Fibroblast of mammary gland (primary cell): ENCODE data around the gene MPND.
"Not testable (repeated sequence)": the region's sequence is repeated elsewhere in the genome, so short reads cannot be mapped to it uniquely, and the experiment has no call there.

Experiments
- DNase-seq: peaks from one replicate; pipeline ENCODE4 v3.0.0-alpha.2; 2010; ENCODE audit warnings: low read depth
- H3K4me3 ChIP-seq: 2 replicates; pipeline ENCODE4 v1.5.1; 2011; ENCODE audit warnings: low read depth, mild to moderate bottlenecking, low read length, moderate library complexity; ENCODE audit not compliant: control insufficient read depth
- TF ChIP-seq, protein P1 (sequence below): conservative IDR thresholded peaks from 2 replicates; pipeline ENCODE4 v1.5.1; 2011; ENCODE audit warnings: low read depth, low read length, inconsistent platforms; ENCODE audit not compliant: control insufficient read depth, insufficient read depth

Gene MPND

DNA sequence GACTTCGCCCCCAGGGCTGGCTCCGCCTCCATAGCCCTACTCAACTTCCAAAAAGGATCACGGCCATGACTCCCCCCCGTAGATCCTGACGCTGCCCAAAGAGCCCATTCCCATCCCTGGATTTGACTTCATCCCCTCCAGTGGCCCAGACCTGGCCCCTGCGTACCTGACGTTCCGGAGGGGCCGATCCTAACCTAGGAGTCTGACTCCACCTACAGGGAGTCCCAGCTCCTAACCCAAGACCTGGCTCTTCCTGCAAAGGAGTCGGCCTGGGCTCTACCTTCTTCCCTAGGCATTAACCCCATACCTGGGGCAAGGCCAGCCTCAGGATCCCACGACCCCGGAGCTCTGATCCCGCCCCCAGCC lies 15.5 kb upstream of the MPND start:
- TF ChIP-seq, protein P1, sequence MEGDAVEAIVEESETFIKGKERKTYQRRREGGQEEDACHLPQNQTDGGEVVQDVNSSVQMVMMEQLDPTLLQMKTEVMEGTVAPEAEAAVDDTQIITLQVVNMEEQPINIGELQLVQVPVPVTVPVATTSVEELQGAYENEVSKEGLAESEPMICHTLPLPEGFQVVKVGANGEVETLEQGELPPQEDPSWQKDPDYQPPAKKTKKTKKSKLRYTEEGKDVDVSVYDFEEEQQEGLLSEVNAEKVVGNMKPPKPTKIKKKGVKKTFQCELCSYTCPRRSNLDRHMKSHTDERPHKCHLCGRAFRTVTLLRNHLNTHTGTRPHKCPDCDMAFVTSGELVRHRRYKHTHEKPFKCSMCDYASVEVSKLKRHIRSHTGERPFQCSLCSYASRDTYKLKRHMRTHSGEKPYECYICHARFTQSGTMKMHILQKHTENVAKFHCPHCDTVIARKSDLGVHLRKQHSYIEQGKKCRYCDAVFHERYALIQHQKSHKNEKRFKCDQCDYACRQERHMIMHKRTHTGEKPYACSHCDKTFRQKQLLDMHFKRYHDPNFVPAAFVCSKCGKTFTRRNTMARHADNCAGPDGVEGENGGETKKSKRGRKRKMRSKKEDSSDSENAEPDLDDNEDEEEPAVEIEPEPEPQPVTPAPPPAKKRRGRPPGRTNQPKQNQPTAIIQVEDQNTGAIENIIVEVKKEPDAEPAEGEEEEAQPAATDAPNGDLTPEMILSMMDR, result no peak
- no peak for DNase-seq
- peak overlapping the region; percentile 36 for H3K4me3 ChIP-seq

DNA sequence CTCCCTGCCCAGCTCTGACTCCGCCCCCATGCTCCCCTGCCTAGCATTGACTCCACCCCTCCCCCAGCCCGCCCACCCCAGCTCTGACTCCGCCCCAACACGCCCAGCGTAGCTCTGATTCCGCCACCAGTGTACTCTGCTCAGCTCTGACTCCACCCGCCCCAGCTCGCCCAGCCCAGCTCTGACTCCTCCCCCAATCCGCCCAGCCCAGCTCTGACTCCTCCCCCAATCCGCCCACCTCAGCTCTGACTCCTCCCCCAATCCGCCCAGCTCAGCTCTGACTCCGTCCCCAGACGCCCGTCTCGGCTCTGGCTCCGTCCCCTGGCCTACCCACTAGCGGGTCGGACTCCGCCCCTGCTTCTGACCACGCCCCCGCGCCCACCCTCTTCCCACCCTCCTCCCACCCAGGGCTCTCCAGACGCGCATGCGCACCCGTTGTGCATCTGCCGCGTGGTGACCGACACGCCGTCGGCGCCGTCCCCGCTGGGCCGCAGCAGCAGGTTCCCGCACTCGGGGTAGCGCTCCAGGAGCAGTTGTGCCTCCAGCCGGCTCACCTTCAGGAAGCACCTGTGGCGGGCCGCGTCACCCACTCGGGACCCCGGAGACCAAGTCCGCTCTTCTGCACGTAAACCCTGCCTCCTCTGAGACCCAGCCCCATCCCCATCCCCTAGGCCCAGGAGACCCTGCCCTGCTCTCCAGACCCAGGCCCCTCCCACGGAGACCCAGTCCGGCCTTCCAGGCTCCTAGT lies 14.9 kb upstream of the MPND start:
- DNase-seq, result peak; percentile 93
- H3K4me3 ChIP-seq, result peak overlapping the region; percentile 58
- TF ChIP-seq, protein P1, result no peak

DNA sequence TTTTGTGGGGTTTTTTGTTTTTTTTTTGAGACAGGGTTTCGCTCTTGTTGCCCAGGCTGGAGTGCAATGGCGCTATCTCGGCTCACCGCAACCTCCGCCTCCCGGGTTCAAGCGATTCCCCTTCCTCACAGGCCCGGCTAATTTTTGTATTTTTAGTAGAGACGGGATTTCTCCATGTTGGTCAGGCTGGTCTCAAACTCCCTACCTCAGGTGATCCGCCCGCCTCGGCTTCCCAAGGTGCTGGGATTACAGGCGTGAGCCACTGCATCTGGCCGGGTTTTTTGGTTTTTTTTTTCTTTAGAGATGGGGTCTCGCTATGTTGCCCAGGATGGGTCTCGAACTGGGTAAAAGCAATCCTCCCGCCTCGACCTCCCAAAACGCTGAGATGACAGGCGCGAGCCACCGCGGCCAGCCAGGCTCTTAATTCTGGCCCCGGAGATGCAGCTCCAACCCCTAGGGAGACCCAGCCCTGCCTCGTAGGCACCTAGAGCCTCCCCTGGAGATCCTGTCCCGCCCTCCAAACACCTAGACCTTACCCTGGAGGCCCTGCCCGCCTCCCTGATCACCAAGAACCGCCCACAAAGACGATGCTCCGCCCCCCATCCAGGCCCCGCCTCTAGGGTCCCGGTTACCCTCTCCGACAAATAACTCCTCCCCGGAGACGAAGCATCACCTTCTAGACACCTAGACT lies 14.2 kb upstream of the MPND start:
- not testable (repeated sequence) for DNase-seq
- H3K4me3 ChIP-seq, result peak overlapping the region; percentile 58

DNA sequence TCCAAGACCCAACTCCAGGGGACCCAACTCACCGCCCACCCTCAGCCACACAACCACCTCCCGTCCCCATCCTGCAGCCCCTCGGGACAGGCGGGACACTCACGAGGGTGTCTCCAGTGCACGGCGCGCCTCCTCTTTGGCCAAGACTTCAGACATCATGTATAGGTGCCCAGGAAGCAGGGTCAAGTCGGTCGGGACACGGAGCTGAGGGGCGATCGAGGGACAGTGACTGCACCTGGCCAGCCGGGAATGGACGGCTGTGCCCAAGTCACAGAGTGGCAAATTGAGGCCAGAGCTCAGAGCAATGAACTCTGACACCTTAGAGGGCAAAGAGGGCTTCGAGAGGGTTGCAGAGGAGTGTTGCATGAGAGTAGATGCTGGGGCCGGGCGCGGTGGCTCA lies 13.5 kb upstream of the MPND start:
- no peak overlapping the region for H3K4me3 ChIP-seq
- TF ChIP-seq, protein P1, result no peak
- DNase-seq, result no peak

DNA sequence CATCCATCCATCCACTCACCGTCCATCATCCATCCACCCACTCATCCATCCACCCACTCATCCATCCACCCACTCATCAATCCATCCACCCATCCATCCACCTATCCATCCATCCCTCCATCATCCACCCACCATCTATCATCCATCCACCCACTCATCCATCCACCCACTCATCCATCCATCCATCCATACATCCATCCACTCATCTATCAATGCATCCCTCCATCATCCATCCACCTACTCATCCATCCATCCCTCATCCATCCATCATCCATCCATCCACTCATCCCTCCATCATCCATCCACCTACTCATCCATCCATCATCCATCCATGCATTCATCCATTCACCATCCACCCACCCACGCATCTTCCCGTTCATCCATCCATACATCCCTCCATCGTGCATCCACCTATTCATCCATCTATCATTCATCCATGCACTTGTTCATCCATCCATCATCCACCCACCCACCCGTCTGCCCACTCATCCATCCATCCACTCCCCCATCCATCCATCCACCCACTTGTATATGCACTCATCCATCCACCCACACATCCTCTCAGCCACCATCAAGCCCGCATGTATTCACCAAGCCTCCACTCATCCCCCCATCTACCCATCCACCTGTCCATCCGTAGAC lies 8.3 kb upstream of the MPND start:
- no peak overlapping the region for H3K4me3 ChIP-seq
- DNase-seq, result no peak
- TF ChIP-seq, protein P1, result no peak

DNA sequence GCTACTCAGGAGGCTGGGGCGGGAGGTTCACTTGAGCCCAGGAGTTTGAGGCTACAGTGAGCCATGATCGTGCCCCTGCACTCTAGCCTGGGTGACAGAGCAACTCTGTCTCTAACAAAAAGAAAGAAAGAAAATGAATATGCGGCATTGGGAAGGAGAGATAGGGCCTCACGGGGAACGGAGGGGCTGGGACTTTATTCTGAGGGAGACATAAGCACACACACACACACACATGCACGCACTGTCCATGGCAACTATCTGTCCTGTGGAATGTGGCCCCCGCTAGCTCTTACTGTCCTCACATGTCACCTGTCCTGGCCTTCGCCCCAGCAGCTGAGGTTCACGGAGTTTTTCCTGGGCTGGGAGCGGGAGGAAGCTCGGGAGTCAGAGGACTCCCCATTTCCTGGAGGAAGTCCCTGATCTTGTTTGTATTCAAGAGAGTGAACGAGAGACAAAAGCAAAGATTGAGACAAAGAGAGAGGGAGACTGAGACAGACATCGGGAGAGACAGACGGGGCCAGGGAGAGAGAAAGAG lies 5.4 kb upstream of the MPND start:
- no peak for DNase-seq
- peak overlapping the region; percentile 25 for H3K4me3 ChIP-seq
- TF ChIP-seq, protein P1, result no peak
